ENCODE results near the gene SMURF2.
"Not testable (repeated sequence)": the region's sequence is repeated elsewhere in the genome, so short reads cannot be mapped to it uniquely, and the experiment has no call there.

SMURF2 gene

DNA sequence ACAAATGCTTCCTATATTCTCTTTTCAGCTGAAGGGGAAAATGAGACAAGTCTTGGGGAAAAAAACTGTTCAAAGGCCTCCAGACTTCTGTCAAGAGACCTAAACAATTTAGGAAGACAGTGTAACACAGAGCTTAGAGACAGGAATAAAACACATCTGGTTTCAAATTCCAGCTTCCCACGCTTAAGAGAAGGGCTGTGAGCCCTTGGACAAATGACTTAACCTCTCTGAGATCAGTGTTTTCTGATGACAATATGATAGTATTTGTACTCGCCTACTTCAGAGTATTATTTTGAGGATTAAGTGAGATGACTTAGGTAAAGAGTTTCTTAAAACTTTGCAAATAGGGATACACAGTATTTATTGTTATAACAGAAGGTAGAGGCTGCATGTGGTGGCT, 29.5 kb downstream of the SMURF2 start:
- DNase-seq: no peak

DNA sequence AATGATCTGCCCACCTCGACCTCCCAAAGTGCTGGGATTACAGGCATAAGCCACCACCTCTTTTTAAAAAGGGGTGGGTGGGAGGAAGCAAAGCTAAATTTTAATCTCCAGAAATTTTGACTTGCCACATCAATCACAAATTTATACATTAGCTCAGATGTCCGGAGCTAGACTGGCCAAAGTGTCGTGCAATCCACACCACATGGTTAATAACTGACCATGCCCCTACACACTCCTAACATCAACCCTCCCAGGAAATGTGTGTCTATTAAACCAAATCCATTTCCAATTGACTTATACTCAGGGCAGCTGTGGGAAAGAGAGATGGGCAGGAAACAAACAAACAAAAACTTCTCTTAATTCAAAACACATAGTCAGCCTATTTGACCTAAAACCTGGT, 29.9 kb downstream of the SMURF2 start:
- DNase-seq: no peak

DNA sequence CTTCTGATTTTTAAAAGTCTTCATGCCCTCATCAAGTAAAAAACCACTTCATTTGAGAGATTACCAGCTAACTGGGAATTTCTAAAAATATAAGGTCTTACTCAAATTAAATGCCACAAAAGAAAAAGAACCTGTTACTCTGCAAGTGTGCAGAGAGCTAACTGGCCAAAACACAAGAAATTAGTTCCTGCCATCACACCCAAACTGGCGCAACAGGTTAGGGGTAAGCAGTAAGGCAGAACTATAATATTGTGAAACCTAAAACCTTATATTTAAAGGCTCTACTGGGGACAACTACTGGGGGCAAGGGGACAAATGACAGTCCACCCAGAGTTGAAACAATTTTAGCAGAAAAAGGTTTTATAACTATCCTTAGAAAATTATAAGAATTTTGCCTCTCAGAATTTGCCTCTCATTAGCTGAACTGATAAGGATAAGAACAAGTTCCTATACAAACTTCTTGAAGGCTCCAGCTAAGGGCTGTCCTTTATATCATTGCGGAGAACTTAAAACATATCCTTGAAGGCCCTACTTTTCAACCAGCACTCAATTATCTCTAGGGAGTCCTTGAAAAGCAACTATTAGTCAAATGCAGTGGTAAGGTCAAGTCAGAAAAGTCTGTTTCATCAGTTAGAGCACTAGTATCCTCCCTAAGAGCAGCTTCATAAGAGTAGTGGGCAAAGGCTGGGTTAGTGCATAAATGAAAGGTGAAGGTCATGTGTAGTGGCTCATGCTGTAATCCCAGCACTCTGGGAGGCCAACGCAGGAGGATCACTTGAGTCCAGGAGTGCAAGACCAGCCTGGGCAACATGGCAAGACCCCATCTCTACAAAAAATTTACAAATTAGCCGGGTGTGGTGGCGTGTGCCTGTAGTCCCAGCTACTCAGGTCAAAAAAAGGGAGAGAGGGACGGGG, 31.5 kb downstream of the SMURF2 start:
- no peak for DNase-seq

DNA sequence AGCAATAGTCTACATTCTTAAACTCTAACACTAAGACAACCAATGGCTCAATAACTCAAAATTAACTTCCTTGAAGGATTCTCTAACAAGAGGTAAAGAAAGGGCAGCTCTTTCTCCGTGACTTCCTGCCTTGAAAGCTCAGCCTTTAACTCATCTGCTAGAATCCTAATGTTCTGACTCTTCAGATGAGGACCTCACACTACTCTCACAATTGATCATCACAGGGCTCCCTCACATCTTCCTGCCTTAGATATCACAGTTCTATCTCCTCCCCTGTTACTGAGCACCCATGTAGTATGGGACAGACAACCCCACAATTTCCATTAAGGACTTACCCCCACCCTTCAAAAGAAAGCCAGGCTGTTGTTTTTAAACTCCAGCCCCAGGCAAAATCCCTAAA, 33.5 kb downstream of the SMURF2 start:
- DNase-seq: no peak

DNA sequence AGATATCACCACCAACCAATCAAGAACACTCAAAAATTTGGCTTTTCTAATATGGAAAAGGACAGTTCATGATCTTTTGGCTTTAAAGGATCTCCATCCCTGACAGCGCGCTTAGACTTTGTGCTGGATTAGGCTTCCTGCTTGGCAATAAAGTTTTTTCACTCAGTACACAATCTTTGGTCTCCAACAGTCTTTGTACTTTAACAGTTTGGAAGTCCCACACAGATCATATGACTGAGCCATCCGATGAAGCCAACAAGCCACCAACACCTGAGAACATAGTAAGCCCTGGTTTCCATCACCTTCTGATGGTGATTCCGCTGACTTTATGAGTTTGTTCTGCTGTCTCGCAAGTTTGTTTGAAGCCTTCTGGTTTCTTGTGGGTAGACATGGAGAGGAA, 34.3 kb downstream of the SMURF2 start:
- DNase-seq: no peak

DNA sequence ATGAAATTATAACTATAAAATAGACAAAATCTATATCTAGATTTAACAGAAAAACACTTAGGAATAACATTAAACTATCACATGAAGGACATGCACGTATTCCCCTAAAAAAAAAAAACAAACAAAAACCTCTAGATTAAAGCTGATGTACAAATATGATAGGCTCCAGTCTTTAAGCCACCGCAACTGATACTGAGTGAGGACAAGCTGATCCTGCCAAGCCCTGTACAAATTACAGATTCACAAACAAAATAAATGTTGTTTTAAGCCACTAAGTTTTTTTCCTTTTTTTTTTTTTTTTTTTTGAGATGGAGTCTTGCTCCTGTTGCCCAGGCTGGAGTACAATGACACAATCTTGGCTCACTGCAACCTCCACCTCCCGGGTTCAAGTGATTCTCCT, 35.3 kb downstream of the SMURF2 start:
- no peak for DNase-seq

DNA sequence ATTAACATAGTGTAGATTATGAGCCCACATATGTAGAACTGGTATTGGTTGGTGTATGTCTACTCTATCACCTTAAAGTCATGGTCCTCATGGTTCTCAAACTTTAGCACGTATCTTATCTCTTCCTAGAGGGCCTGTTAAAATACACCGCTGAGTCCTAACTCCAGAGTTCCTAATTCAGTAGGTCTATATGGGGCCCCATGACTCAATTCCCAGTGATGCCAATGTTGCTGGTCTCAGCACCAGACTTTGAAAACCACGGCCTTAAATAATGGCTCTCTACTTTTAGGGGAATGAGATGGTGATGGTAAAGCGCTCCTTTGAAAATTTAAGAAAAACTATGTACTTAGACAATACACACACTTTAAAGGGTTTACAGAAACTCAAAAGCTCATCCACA, 36.6 kb downstream of the SMURF2 start:
- DNase-seq: no peak

DNA sequence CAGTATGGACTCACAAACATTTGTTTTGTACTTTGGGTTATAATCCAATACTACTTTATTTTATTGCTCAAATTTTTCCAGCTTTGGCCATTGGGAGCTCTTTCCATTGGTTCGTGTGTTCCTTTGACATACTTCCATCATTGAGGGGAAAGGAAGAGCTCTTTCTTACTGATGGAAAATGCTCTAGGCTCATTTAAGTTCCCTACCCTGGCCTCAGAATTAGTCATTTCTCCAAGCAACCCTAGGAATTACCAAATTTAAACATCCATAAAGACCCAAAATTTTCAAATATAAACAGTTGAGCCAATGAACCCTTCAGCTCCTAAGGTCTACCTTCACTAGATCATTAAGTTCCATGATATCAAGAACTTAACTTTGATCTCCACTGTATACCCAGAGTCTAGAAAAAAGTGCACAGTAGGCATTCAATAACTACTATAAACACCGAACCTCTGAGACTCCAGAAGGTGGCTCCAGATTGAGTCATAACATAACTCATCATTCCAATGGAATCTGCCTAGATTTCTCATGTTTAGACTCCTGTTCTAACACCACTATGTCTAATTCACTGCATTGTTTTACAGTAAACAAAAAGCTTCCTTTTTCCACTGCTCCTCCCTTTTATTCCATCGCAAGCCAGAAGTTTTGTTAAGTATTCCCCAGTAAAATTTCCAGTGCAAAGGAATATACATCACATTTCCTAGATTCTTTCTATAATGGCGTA, 39.0 kb downstream of the SMURF2 start:
- no peak for DNase-seq

DNA sequence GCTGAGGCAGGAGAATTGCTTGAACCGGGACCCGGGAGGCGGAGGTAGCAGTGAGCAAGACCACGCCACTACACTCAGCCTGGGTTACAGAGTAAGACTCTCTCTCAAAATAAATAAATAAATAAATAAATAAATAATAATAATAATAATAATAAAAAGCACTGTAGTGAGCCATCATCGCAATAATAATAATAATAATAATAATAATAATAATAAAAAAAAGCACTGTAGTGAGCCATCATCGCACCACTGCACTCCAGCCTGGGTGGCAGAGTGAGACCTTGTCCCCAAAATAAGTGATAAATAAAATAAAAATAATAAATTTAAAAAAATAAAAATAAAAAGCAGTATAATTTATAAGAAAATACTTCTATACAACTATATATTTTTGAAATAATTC, 40.3 kb downstream of the SMURF2 start:
- DNase-seq: no peak

DNA sequence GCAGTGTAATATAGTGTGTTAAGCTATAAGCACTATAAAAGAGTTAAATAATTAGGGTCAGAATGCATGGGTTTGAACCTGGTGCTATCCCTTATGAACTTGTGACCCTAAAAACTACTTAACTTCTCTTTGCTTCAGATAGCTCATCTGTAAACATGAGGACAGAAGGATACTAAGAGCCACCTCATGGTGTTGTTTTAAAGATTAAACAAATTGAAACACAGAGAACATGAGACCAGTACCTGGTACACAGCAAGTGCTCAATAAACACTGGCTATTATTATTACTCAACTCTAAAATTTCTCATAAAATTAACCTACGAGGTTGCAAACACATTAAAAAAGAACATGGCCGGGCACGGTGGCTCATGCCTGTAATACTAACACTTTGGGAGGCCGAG, 43.3 kb downstream of the SMURF2 start:
- DNase-seq: no peak

DNA sequence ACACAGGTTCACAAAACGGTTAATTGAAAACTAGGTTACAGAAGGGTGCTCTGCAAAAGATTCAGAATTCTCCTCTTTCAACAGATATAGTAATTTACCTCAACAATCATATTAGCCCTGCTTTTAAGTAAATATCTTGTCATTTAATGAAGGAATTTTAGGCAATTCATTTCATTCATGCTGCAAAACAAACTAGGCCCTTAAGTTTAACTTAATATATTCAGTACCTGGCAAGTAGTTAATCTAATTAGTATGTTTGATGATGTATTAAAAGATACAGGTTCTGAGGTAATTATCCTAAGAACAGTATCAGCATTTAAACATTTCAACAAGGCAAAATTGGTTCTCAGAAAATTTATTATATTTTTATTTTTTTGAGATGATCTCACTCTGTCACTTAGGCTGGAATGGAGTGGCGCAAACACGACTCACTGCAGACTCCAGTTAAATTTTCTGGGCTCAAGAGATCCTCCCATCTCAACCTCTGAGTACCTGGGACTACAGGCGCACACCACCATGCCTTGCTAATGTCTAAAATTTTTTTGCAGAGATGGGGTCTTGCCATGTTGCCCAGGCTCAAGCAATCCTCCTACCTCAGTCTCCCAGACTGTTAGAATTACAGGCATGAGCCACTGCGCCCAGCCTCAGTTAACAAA, 44.9 kb downstream of the SMURF2 start:
- no peak for DNase-seq

DNA sequence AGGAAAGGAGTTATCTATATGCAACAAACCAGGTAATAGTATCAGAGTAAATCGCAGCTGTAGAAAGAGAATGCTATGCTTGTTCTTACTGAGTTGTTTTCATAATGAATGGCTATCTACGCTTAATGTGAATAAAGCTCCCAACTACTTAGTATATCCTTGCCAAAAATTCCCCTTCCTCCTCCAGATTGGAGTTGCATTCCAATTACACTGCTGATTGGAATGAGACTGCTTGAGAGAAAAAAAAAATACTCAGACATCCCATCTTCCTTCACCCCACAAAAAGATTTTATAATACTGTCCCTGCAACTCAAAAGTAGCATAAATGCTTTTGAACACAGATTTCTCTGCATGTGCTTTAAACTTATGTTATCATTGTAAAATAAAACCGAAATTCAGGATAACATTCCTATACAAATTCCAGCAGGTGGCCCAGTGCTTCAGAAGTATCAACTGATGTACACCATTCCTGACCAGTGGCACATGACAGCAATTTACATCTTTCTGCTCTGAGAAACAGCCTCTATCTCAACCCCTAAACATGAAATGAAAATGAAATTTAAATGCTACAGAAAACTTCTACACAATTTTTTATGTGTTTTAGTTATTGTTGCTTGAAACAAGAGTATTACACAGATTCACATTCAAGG, 47.0 kb downstream of the SMURF2 start:
- DNase-seq: no peak

DNA sequence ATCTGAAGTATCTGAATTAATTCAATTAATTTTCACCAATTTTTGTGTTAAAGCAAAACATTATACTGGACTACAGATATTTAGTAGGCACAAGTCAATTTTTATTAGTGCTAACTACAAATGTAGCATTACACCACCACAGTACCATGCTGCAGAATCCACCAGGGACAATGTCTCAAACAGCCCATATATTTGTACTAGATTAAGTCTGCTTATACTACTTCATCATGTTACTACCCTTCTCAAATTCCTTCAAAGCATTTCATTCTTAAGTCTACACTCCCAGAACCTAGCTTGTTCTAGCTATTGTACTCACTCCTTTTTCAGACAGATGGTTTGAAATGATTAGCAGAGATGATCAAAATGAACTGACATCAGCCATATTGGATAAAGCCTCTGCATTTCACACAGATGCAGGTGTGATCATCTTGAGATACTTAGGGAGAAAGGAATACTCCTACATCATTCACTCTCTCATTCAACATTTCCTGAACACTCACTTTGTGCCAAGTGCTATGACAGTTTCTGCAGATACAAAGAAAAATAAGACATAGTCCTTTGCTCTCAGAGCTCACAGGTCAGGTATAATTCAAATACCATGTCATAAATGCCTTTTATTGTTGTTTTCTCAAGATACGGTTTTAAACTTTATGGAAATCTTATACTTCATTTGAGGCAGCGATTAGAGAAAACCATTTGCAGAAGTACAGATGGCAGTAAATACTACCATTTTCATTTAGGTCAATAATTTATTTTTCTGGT, 47.7 kb downstream of the SMURF2 start:
- no peak for DNase-seq

DNA sequence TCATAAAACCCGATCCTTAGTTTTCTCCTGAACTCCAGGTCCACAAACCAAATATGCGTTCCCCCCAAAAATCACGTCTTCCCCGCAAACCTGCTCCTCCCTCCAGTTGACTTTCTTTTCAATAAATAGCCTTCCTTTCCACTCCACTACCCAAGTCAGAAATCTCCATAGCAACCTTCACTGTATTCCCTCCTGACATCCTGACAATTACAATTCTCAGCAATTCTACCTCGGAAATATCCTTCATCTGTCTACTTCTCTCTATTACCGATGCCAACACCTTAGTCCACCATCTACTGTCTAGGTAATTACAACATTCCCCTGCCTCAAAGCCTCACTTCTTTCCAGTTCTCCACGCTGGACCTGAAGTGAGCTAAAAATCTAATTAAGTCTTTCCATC, 50.7 kb downstream of the SMURF2 start:
- DNase-seq: no peak

DNA sequence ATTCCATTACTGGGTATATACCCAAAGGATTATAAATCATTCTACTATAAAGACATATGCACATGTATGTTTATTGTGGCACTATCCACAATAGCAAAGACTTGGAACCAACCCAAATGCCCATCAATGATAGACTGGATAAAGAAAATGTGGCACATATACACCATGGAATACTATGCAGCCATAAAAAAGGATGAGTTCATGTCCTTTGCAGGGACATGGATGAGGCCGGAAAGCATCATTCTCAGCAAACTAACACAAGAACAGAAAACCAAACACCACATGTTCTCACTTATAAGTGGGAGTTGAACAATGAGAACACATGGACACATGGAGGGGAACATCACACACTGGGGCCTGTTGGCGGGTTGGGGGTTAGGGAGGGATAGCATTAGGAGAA, 51.9 kb downstream of the SMURF2 start:
- not testable (repeated sequence) for DNase-seq

DNA sequence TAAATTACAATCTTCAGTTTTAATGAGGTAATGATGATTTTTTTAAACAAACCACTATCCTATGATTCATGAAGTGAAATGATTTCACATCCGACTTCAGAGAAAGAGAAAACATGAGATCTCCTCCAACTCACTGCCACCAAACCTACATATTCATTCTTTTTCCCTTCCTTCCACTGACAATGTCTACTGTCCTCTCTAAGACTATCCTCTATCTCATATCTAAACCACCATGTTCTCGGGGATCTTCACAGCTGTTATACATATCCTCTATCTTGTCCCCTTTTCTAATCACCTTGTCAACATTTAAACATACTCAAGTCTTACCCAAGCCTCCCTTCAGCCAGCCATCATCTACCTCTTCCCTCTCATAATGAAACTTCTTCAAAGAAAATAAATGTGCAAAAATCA, 53.5 kb downstream of the SMURF2 start:
- no peak for DNase-seq

DNA sequence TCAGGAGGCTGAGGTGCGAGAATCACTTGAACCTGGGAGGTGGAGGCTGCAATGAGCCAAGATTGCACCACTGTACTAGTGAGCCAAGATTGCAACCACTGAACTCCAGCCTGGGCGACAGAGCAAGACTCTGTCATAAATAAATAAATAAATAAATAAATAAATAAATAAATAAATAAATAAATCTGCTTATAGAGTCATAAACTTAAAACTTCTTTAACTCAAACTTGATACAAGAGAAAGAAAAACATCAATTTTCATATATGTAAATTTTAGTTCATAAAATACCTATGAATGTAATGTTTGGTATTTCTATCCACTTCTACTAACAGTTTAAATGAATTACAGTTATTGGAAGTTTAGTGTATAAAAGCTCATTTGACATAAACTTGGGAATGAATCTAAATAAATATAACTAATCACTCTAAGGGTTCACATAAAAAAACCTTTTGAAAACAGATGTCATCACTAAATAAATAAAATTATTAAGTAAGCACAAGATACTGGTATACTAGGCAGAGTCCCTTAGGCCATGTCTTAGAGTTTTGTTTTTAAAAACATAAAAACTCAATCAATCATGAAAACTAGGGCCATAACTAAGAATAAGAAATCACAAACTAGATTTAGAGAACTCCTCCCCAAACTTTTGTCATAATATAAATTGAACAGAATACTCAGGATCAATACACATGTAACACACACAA, 54.1 kb downstream of the SMURF2 start:
- DNase-seq: no peak

DNA sequence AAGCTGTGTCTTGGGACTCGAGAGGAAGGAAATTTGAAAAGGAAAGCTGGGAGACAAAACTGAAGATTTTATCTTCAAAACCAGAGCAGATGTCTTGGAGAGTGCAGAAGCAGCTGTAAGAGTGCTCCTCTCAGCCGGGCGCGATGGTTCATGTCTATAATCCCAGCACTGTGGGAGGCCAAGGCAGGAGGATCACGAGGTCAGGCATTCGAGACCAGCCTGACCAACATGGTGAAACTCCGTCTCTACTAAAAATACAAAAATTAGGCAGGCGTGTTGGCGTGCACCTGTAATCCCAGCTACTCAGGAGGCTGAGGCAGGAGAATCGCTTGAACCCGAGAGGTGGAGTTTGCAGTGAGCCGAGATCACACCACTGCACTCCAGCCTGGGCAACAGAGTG, 57.6 kb downstream of the SMURF2 start:
- DNase-seq: not testable (repeated sequence)

DNA sequence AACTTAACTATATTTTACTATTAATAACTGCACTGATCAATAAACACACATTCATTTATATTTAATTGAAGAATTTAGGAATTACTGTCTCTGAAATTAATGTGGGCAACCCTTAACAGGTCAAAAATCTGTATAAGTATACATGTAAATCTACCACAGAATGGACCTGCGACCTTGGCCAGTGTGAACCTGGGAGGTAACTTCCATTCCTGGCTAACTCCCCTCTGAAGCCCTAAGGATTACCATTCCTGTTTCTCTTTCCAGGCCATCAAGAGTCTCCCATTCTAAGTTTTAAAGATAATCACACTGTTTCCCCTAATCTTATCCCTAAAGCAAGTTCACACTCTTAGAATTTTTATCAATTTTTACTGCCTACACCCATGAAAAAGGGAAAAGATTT, 58.1 kb downstream of the SMURF2 start:
- no peak for DNase-seq

DNA sequence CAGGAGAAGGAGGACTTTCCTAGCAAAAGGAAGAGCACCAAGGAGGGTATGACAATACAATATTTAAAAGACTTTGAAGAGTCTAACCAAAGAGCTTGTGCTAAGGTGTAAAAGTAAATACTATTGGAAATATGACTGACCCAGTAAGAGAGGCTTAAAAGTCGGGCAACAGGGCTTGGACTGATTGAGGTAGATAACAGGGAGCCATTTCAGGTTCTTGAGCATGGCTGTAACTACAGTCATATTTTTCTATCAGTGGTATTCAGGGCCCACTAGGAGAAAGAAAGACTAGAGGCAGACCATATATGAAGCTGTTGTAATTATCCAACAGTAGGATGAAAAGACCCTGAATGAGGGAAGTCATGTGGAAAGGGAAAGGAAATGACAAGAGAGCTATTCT, 62.3 kb downstream of the SMURF2 start:
- no peak for DNase-seq
